OCI-LY3 (cell line): ENCODE results near the gene MATN1.

Experiments
- H2AFZ ChIP-seq: fragments of 200-600, 300-600 bp; shearing (Covaris generic); 2 replicates; pipeline ENCODE4 v1.6.0; 2014; ENCODE audit warnings: antibody characterized with exemption, low read depth, low read length
- H3K27ac ChIP-seq: fragments of 200-600, 300-600 bp; sonication (generic); 2 replicates; pipeline ENCODE4 v1.5.1; 2014; ENCODE audit warnings: mild to moderate bottlenecking, low read length, moderate library complexity, mixed read lengths
- H3K27me3 ChIP-seq: fragments of 200-600, 300-600 bp; sonication (generic); 2 replicates; pipeline ENCODE4 v1.6.1; 2014; ENCODE audit warnings: low read depth, low read length, mixed read lengths
- H3K36me3 ChIP-seq: fragments of 200-600, 300-600 bp; sonication (generic); replicated peaks from 2 replicates; pipeline ENCODE3; 2014; ENCODE audit warnings: low read depth, low read length, mixed read lengths
- H3K4me1 ChIP-seq: fragments of 300-600, 200-600 bp; sonication (generic); 2 replicates; pipeline ENCODE4 v1.6.1; 2014; ENCODE audit warnings: low read length, mixed read lengths
- H3K4me2 ChIP-seq: fragments of 200-600, 300-600 bp; sonication (generic); 2 replicates; pipeline ENCODE4 v1.6.1; 2014; ENCODE audit warnings: low read length, mixed read lengths
- H3K4me3 ChIP-seq: fragments of 300-600, 200-600 bp; sonication (generic); 2 replicates; pipeline ENCODE4 v1.5.1; 2014; ENCODE audit warnings: antibody characterized with exemption, mild to moderate bottlenecking, low read length, moderate library complexity
- H3K79me2 ChIP-seq: fragments of 300-600, 200-600 bp; shearing (Covaris generic); 2 replicates; pipeline ENCODE4 v1.6.1; 2014; ENCODE audit warnings: mild to moderate bottlenecking, low read length, mixed read lengths
- H3K9ac ChIP-seq: fragments of 300-600, 200-600 bp; shearing (Covaris generic); 2 replicates; pipeline ENCODE4 v1.6.0; 2014; ENCODE audit warnings: mild to moderate bottlenecking, low read length, moderate library complexity
- H3K9me3 ChIP-seq: fragments of 200-600, 300-600 bp; shearing (Covaris generic); 2 replicates; pipeline ENCODE4 v1.6.1; 2014; ENCODE audit warnings: low read length, mixed read lengths; ENCODE audit not compliant: insufficient read depth
- H4K20me1 ChIP-seq: fragments of 200-600, 300-600 bp; sonication (generic); 2 replicates; pipeline ENCODE4 v1.6.1; 2016; ENCODE audit warnings: low read length, mixed read lengths; ENCODE audit not compliant: insufficient read depth
- CTCF ChIP-seq: fragments of 200-600, 300-600 bp; sonication (generic); IDR thresholded peaks from 2 replicates; pipeline ENCODE4 v1.5.1; 2014; ENCODE audit warnings: antibody characterized with exemption, low read length, low read depth
- EZH2phosphoT487 ChIP-seq: fragments of 200-600 bp; shearing (Covaris generic); IDR thresholded peaks from 2 replicates; pipeline ENCODE4 v1.6.1; 2018; ENCODE audit warnings: antibody characterized with exemption, mixed run types, low read depth

The MATN1 gene

GRCh38 chr1:30751830-30752650 is 28.7 kb upstream of the MATN1 start:
- H3K27me3 ChIP-seq: no peaks in the 10 kb centered on the region
- no peak for TF ChIP-seq EZH2phosphoT487
- TF ChIP-seq CTCF: no peak
- H3K4me2 ChIP-seq: peak overlapping the region; percentile 100
- H3K9me3 ChIP-seq: no peaks in the 10 kb centered on the region
- H3K4me1 ChIP-seq: peaks cover 89% of the 10 kb centered on the region
- H3K79me2 ChIP-seq: peaks cover 100% of the 10 kb centered on the region
- H3K36me3 ChIP-seq: peaks cover 49% of the 10 kb centered on the region
- H4K20me1 ChIP-seq: peaks cover 20% of the 10 kb centered on the region
- H2AFZ ChIP-seq: no peak overlapping the region
- peak overlapping the region; percentile 87 for H3K4me3 ChIP-seq
- H3K27ac ChIP-seq: peak overlapping the region; percentile 99
- peak overlapping the region; percentile 80 for H3K9ac ChIP-seq

GRCh38 chr1:30750731-30751291 is 27.4 kb upstream of the MATN1 start:
- Histone ChIP-seq H2AFZ (no peak overlapping the region), H3K79me2 (peaks cover 100% of the 10 kb centered on the region), H4K20me1 (peaks cover 26% of the 10 kb centered on the region), H3K4me2 (peak overlapping the region; percentile 100), H3K36me3 (peaks cover 54% of the 10 kb centered on the region), H3K9me3 (no peaks in the 10 kb centered on the region), H3K27ac (peak overlapping the region; percentile 99), H3K4me3 (peak overlapping the region; percentile 87), H3K4me1 (peaks cover 97% of the 10 kb centered on the region), H3K27me3 (no peaks in the 10 kb centered on the region), H3K9ac (peak overlapping the region; percentile 80)
- TF ChIP-seq CTCF: no peak
- no peak for TF ChIP-seq EZH2phosphoT487

- peaks cover 33% of the 10 kb centered on the region for H4K20me1 ChIP-seq
- no peak overlapping the region for H2AFZ ChIP-seq
- peak overlapping the region; percentile 100 for H3K4me2 ChIP-seq
- peaks cover 100% of the 10 kb centered on the region for H3K79me2 ChIP-seq
- peak overlapping the region; percentile 80 for H3K9ac ChIP-seq
- peaks cover 97% of the 10 kb centered on the region for H3K4me1 ChIP-seq
- peak overlapping the region; percentile 99 for H3K27ac ChIP-seq
- no peaks in the 10 kb centered on the region for H3K9me3 ChIP-seq
- peaks cover 48% of the 10 kb centered on the region for H3K36me3 ChIP-seq
- no peaks in the 10 kb centered on the region for H3K27me3 ChIP-seq
- no peak for TF ChIP-seq EZH2phosphoT487
- TF ChIP-seq CTCF: no peak
- peak overlapping the region; percentile 87 for H3K4me3 ChIP-seq
Measured at GRCh38 chr1:30749691-30750583, 26.6 kb upstream of the MATN1 start.
